Left renal pelvis (tissue), 4 donors: ENCODE results near the gene MLXIP. TPM values are rescaled to one million over a fixed set of nuclear protein-coding genes. Genes with fewer than 3 reads are reported as not detected.
"Not testable (repeated sequence)": the region's sequence is repeated elsewhere in the genome, so short reads cannot be mapped to it uniquely, and the experiment has no call there.

Source experiments
- DNase-seq, 4 donors: peaks; one replicate each; pipeline ENCODE4 v3.0.0-alpha.2; 2013; ENCODE audit warnings: low read depth in 4 of 4, low spot score in 3 of 4
- polyA plus RNA-seq, 4 donors: library from polyadenylated mRNA; unstranded; fragments of 120-200 nt; gene quantifications; one replicate each; pipeline ENCODE4 v1.2.1, GENCODE V29; 2013; ENCODE audit not compliant: insufficient read length in 4 of 4

Gene MLXIP
- polyA plus RNA-seq, 4 donors = 29.1 to 46.8 (median 31.9) TPM

DNA sequence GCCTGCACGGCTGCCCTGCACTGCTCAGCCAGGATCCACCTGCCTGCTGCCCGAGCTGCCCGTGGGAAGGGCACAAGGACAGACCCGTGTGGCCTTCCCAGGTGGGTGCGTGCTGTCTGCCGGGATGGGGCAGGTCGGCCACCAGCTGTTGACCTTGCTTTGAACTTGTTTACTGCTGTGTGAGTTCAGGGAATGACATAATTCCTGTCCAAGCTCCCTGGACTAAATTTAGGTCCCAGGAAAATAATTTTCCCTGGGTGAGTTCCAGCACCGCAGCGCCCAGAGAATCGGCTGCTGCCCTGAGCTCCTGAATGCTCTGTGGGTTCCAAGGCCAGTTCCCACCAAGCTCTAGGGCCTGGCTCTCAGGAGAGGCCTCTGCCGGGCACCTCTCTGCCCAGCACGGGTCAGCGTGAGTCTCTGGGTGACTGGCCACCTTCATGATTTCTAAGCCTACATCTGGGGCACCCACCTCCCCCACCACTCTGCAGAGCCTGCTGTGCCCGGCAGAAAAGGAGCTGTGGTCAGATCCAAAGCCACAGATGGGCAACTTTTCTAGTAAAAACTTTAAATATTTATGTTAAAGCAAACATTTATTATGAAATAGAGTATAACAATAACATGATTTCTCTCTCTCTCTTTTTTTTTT, 27.2 kb upstream of the MLXIP start:
- DNase-seq = no peak

DNA sequence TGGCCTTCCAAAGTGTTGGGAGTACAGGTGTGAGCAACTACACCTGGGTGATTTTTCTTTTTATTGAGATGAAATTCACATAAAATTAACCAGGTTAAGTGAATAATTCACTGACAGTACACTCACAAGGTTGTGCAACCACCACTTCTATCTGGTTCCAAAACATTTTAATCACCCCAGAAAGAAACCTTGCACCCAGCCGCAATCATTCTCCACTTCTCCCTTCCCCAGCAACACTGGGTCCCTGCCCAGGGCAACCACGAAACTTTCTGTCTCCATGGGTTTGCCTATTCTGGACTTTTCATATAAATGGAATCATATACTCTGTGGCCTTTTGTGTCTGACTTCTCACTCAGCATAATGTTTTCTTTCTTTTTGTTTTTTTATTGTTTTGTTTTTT, 26.3 kb upstream of the MLXIP start:
- no peak for DNase-seq

DNA sequence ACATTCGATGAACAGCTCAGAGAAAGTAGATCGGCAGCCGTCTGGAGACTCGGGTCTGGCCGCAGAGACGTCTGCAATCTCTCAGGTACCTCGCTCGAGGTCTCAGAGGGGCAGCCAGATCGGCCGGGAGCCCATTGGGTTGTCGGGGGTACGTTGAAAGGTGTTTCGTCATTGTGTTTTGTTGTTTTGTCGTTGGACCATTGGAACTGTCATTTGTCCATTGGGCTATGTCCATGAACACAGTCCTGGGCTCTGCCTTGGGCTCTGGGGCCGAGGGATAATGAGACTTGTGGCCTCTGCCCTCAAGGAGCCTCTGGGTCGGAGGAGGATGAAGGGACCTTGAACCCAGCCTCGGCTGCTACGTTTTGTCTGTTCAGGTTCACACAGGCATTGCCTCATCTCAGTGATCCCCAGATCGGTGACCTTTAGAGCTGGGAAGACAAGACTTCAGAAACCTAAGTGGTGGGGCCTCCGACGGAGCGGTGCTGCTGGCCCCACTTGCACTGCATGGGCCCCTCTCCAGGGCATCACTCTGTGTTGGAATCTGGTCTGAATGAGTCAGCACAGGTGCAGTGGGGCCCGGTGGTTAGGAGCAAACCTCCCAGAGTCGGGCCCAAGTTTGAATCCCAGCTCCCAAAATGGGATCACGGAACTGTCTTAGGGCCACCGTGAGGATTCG, 23.6 kb upstream of the MLXIP start:
- no peak for DNase-seq

DNA sequence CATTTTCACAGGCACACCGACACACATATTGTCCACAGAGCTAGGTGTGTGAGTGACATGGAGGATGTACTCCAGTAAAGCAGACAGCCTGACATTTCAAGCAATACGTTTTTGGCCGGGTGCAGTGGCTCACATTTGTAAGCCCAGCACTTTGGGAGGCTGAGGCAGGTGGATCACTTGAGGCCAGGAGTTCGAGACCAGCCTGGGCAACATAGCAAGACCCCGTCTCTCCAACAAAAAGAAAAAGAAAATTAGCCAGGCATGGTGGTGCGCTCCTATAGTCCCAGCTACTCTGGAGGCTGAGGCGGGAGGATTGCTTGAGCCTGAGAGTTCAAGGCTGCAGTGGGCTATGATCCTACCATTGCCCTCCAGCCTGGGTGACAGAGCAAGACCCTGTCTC, 22.1 kb upstream of the MLXIP start:
- DNase-seq = not testable (repeated sequence)

DNA sequence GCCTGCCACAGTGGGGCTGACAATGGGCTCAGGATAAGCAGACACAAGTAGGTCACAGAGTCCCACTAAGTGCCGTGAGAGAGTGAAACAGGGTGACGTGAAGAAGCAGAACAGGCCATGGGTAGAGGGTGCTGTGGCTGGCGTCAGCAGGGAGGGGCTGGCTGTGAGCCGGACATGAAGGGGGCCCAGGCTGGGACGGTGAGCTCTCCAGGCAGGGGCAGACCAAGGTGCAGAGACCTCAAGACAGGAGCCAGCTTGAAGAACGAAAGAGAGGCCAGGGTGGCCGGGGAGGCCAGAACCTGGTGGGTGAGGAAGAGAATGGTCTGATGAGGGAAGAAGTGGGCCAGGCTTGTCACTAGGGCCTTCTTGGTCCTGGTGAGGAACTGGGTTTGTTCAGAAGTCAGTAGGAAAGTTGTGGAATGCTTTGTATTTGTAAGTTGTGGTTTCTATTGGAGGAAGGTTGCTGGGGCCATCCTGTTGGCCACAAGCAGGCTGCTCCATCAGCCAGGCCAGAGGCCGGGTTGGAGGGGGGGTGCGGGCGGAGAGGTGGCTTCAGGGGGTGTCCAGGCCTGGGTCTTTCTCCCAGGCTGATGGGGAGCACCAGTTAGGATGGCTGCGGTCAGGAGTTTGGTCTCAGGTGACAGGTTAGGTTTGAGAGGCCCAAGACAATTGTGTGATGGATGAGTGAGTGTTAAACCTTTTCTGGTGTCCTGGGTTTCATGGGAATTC, 21.4 kb upstream of the MLXIP start:
- no peak for DNase-seq

DNA sequence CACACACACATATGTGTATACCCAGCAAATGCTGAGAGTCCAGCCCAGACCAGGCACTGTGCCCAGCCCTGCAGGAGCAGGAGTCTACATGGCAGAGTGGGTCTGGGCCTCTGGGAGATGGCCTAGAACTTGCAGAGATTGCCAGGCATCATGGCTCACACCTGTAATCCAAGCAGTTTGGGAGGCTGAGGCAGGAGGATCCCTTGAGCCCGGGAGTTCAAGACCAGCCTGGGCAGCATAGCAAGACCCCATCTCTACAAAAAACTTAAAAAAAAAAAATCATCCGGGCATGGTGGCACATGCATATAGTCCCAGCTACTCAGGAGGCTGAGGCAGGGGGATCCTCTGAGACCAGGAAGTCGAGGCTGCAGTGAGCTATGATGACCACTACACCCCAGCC, 20.8 kb upstream of the MLXIP start:
- DNase-seq = no peak

DNA sequence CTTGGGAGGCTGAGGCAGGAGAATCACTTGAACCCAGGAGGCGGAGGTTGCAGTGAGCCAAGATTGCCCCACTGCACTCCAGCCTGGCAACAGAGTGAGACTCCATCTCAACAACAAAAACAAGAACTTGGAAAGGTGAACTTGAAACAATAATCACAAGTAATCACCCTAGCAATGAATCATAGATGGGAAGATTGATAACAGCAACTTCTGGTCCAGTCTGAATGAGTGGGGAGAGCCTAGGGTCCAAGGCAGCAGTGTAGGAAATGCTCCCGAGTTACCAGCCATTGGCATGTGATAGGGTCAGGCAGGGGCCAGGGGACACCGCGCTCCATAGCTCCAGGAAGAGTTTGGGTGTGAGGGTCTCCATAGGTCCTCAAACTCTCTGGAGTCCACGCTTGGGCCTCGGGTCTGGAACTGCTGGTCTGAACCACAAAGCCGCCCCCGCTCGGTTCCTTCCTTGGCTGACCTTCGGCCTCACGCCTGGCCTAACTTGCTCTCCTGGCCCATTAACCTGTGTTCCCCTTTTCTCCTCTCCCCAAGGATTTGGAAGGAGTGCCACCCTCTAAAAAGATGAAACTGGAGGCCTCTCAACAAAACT, 19.9 kb upstream of the MLXIP start:
- DNase-seq = no peak

DNA sequence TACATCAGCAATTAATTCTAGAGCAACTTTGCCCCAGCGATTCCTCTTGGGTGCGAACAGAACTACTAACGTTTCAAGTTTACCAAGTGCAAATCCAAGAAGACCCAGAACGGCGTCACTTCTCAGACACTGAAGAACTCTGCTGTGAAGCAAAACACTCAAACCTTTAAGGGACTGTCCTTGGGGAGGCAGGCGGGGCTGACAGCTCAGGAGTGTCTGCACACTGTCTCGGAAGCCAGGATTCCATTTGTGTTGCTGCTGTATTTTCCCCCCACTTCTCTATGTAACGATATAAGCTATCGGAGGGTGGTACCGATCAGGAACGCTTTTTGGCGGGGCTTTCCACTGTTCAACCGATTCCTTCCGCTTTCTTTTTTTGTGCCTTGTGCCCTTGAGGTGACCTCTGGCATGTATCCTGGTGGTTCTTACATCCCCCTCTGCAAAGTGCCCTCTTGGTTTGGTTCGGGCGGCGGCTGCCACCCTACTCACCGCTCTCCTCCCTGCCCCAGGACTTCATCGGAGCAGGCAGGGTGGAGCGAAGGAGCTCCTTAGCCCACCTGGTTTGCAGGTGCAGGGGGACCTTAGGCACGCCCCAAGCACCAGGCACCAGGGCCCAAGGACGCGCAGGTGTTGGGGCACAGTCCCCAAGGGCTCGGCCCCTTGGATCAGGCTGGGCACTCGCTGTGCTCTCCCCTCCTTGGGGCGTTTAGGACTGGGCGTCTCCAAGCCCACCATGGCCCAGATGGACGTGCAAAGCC, 19.2 kb upstream of the MLXIP start:
- no peak for DNase-seq

DNA sequence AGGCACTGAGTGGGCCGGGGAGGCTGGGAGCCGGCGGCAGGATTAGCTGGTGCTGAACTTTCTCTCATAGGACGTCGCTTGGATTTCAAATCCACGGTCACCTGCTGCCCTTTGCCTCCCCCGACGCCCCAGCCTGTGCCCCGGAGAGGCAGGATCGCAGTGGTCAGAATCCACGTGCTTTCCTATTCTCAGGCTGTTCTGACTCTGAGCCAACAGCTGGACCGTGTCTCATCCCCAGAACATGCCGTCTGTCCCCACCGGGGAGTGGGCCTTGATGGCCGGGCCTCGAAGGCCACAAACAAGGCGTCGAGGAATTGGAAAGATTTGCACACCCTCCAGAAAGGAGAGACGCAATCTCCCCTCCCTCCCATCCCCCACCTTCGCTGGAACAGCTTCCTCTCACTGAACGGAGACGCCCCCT, 18.5 kb upstream of the MLXIP start:
- no peak for DNase-seq

DNA sequence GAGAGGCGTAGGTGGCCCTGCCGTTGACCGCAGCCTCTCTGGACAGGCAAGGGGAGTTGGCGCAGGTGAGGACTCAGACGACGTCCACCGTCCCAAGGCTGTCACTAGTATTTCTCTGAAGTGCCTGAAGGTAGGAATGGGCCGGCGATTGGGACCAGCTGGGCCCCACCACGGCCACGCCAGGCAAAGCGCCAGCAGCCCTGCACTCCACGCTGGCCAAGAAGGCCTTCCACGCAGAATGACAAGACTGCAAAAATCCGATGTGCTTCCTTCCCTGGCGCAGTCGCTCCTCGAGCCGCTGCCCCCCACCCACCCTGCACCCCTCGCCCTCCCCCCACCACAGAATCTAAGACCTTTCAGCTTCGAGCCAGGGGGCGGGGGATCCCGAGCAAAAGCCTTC, 17.3 kb upstream of the MLXIP start:
- no peak for DNase-seq

DNA sequence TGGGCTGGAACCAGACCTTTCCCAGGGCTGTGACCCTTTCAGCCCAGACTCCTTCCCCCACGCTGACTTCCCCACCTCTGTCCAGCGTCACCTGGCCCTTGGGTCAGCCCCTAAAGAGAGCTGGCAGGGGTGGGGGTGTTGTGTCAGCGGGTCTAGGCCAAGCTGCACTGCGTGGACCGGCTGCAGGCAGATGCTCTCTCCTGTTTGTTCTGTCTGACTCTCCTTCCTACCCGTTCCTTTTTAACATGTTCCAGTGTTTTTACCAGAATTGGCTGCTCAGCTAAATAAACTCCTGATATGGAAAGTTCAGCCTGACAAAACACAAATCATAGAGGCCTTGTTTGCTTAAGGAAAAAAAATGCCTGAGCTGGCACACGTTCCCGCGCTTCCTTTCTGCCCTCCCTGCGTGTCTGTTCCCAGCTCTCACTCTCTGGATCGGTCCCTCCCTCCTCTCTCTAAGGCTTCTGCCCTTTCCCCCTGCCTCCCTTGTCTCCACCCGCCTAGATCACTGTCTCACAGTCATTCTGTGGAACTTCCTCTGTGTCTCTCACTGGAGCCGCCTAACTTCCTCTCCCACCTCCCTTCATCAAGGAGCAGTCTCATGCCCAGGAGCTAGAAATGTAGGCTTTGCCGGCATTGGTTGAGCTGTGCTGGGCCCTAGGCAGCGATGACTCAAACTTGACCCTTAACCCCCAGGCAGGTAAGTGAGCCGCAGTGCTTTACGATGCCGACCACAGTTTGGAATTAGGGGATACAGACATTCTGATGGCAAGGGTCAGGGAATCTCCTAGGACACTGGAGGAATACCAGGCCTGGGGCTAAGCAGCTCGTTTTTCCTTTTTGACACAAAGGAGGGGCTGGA, 15.5 kb upstream of the MLXIP start:
- no peak for DNase-seq

DNA sequence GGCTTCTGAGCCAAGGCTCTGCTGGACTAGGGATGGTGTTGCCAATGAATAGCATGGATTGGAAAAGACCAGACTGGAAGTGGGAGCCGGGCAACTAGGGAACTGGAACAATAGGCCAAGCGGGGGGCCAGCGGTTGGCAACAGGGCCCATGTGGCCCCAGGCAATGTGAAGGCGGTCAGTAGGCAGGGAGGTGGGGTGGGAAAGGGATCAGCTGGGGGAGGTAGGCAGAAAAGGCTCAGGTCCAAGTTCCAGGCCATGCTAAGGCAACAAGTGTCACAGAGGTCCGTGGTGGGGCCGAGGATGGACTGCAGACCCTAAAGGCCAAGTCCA, 14.9 kb upstream of the MLXIP start:
- DNase-seq = no peak

DNA sequence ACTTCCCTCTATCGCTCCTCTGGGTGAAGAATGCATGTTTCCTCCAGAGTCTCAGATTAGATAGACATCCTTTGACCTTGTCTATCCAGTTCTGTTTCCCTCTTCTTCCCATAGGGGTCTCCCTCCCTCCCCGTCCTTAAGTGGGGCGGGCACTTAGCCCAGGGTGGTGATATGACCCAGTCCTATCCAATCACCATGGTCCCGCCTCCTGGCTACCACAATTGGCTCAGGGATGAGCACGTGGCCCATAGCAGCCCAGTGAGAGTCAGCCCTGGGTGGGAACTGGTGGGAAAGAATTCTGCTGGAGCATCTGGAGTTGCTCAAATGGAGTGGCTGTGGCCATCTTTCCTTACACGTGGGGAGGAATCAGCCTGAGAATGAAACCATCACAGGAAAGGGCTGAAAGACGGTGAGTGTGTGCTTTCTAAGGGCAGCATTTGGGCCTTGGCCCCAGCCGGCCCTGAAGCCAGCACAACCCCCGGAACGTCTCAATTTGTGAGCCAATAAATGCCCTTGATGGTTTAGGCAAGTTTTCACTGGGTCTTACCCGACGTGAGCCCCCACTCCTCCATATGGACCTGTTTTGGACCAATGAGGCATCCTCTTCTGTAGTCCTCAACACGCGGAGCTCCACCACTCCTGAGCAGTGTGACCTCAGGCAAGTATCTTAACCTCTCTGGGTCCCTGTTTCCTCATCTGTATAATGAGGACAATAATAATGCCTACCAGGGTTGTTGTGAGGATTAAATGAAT, 14.4 kb upstream of the MLXIP start:
- peak in 2 of 4 donors; percentile 76 to 84 for DNase-seq

DNA sequence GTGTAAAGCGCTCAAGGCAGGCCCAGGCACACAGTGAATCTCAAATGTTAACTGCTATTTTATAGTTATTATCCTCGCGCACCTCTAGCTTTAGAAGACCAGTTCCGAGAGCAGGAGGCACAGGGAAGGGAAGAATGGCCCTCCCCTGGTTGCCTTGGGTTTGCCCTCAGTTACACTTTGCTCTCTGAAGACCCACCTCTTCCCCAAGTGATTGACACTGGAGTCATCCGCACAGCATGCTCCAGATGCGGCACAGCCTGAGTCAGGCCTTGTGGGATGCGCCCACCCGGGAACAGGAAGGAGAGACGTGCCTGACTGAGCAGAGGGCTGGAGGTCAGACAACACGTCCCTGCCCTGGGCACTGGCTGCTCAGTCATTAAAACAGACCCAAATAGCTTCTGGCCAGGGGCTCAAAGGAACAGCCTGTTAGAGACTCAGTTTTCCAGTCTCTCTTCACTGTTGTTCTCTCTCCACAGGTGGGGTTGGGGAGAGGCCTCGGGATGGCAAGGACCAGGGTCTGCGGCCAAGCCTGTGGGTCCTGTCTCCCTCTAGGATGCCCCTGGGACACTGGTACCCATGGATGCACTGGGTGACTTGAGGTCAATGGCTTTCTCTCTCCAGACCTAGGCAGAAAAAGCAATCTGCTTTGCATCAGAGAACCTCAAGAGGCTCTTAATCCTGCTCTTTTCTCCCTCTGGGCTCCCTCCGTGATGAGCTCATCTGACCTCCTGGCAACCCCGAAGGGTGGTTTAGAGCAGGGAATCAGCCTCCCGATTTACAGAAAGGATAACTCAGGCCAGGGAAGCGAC, 13.6 kb upstream of the MLXIP start:
- no peak for DNase-seq

DNA sequence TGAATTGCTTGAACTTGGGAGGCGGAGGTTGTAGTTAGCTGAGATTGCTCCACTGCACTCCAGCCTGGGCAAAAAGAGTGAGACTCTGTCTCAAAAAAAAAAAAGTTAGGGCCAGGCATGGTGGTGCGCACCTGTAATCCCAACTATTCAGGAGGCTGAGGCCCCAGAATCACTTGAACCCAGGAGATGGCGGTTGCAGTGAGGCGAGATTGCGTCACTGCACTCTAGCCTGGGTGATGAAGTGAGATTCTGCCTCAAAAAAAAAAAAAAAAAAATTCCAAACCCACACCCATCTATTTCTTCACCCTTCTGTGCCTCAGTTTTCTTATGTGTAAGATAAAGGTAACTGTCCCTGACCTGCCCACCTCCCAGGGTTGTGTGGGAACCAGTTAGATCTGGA, 11.0 kb upstream of the MLXIP start:
- DNase-seq = no peak

DNA sequence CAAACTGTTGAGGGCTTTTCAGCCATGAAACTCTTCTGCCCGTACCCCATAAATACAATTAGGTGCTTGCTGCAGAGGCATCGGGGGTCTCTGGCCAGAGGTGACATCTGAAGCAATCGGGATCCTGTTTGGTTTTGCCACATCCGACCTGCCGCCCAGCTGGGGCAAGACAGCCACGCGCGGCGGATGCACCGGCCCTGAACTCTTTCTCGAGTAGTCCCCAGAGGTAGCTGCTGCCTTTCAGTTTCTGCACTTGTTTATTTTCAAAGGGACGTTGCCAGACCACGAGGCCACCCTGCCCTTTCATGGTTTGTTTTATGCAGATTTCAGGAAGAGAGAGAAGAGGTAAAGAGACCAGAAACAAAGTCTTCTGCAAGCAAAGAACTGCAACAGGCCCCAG, 10.6 kb upstream of the MLXIP start:
- DNase-seq = no peak

DNA sequence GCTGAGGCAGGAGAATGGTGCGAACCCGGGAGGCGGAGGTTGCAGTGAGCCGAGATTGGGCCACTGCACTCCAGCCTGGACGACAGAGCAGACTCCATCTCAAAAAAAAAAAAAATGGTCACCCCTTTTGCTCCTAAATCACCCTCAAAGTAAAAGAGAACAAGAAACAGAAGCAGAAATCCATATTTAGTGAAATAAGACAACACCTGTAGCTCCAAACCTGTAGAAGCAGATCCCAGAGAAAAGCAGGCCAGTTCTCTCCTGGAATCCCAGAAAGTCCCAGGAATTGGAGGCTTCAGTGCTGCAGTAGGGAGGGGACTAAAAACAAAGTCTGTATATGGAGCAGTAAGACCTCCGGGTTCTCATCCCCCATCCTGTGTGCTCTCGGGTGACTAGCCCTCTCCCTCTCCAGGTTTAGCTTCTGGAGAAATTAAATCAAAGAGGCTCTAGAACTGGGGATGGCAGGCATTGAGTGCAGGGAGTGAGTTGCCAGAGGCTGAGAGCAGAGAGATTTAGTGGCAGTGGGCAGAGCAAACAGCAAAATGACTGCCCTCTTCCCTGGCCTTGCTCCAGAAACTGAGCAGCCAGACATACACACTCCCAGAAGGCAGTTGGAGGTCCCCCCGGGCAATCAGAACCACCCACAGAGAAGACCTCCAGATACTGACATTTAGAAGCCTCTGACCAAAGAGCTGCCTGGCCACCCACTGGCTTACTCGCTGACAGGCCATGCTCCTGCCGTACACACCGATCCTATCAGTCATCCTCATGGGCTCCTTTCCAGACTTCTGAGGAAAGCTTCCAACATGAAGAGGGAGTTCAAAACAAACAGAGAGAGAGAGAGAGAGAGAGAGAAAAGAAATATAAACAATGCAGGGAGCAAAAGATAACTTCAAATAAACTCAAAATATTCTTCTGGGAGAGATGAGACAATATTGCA, 6.3 kb upstream of the MLXIP start:
- no peak for DNase-seq
